GM19099 (cell line): ENCODE measurements around the gene FRRS1L.

ENCODE experiments used
- POLR2A ChIP-seq: IDR thresholded peaks from 3 replicates; pipeline ENCODE4 v1.6.1; 2011; ENCODE audit warnings: low read depth; ENCODE audit not compliant: insufficient read length; ENCODE audit errors: extremely low read depth

FRRS1L gene

DNA sequence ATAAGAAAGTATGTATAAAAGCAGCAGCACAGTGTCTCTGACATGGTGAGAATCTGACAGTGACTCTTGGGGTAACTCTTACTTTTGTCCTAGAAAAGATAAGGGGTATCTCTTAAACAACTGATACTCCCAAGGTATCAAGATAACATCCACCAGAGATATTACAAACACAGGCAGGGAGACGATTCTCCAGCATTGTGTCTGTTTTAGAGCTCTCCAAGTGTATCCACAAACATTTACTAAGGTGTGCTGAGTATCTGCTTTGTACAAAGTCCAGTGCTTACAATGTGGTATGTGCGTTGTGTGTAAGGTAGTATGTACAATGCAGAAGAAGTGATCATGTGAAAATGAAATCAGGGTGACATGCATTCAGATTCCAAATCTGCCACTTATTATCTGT is 42.9 kb downstream of the FRRS1L start:
- TF ChIP-seq POLR2A: no peak

DNA sequence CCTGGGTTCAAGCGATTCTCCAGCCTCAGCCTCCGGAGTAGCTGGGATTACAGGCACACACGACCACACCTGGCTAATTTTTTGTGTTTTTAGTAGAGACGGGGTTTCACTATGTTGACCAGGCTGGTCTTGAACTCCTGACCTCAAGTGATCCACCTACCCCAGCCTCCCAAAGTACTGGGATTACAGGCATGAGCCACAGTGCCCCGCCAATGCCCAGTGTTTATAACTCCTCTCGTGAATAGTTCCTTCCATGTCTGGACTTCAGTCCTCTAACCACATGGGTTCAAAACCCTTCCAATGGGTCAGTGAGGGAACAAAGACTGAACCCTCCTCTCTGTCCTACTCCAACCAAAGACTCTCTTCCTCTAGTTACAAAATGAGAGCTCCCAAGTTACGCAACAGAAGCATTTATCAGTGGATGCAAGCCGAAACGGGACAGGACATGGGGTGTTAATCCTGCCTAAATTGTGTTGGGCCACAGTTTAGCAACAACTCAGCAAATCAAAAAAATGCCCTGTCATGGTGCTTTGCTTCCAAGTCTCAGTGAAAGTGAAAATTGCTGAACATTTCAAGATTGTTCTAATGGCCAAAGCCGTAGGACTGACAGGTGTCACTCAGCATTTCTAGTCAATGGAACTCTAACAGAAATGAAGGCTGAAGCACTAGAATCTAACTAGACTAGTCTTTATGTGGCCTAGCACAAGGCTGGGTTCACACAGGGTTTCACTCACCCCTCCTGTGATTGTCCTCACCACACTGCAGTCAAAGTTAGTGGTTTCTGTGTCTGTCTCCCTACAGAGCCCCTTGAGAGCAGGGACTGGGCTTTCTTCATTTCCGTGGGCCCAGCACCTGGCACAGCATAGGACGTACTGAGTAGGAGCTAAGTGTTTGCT is 44.1 kb downstream of the FRRS1L start:
- no peak for TF ChIP-seq POLR2A

DNA sequence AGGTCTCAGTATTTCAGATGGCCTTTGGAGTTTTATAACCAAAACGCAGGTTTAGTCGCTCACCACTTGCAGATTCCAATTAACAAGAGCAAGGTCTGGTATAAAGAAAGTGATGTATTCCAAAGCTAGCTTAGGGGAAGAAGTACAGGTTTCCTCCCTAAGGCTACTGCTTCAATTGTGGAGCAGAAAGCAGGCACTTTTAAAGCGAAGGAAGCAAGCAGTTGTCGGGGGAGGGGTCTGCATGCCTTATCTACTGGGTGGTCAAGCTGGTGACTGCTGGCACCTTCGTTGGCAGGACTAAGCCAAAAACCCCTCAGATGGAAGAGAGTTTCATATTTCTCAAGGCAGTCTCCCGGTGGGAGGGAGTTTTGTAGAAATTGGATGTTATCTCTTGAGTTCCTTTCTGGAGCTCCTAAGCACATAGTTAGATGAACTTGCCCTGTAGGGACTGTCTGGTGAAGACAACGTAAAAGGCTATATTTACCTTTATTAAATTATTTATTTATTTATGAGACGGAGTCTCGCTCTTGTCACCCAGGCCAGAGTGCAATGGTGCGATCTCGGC is 45.7 kb downstream of the FRRS1L start:
- no peak for TF ChIP-seq POLR2A

DNA sequence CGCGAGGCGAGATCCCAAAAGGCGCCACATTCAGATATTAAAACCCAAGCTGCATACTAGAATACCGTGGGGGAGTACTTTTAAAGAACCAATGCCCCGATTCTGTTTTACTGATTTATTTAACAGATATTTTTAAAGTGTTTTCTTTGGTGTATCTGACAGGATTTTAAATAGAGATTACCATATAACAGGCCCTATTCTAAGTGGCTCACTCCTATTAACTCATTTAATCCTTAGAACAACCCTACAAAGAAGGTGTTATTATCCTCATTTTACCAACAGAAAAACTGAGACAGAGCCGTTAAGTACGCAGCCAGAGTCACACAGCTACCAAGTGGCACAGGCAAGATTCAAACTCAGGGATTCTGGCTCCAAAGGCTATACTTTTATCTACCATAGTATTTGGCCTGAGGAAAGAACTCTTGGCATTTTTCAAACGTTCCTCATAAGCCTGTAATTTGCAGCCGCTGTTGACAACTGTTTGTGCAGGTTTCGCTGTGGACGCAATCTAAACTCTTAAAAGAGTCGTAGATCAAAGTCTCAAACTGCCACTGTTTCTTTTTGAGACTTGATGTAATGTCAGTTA is 46.8 kb downstream of the FRRS1L start:
- no peak for TF ChIP-seq POLR2A

DNA sequence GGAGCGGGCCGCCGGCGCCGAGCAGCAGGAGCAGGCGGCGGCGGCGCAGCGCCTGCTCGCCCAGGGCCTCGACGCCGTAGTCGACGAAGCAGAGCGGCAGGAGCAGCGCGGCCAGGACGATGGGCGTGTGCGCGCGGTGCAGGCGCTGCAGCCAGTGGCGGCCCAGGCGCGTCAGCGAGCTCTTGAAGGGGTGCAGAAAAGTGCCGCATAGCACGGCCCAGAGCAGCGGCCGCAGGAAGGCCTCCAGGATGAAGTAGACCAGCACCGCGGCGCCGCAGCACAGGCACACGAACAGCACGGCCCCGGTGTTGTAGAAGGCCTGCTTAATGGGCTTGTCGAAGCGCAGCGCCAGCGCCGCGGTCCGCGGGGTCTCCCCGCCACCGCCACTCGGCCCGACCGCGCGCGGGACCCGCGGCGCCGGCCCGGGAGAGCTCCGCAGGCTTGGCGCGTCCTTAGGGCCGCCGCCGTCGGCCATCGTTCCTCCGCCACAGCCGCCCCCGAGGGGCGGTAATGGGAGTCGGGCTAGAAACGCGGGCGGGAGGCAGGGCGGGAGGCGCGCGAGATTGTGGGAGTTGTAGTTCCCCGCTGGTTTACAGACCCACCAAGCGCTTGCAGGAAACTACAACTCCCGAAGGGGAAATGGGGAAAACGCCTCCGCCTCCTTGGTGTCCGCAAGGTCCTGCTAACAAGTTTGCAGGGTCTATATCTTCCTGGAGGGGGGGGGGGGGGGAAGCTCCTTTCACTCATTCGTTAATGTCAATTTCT is 47.4 kb downstream of the FRRS1L start, which contains the start of gene TMEM245:
TMEM245 (minus strand) TSS at position 509 of the 765 bp plus-strand sequence; CDS start at position 475, 34 bp downstream.
- TF ChIP-seq POLR2A: peak; percentile 84

DNA sequence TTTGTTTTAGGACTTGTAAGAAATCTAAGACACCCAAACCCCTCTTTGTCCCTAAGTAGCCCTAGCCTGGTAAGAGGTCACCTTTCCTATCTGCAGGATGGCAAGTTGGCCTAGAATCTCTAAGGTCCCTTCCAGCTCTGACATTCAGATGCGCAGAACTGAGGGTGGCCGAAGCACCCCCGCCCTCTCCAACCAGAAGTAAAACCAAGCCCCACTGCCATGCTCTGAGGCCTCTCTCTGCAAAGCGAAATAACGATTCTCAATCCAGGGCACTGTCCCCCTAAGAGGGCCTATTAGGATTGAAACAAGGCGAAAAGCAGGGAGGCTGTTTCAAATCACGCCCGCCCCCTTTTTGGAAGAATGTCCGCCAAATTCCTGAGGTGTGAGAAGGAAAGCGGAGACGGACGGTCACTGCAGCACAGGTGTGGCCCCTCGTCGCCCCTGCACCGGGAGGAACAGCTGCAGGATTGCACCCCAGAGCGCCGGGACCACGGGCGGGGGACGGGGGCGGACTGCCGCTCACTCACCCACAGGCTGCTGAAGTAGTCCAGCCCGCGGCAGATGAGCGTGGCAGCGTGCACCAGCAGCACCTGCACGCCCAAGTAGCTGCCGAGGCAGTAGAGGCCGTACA is 48.1 kb downstream of the FRRS1L start:
- TF ChIP-seq POLR2A: no peak

DNA sequence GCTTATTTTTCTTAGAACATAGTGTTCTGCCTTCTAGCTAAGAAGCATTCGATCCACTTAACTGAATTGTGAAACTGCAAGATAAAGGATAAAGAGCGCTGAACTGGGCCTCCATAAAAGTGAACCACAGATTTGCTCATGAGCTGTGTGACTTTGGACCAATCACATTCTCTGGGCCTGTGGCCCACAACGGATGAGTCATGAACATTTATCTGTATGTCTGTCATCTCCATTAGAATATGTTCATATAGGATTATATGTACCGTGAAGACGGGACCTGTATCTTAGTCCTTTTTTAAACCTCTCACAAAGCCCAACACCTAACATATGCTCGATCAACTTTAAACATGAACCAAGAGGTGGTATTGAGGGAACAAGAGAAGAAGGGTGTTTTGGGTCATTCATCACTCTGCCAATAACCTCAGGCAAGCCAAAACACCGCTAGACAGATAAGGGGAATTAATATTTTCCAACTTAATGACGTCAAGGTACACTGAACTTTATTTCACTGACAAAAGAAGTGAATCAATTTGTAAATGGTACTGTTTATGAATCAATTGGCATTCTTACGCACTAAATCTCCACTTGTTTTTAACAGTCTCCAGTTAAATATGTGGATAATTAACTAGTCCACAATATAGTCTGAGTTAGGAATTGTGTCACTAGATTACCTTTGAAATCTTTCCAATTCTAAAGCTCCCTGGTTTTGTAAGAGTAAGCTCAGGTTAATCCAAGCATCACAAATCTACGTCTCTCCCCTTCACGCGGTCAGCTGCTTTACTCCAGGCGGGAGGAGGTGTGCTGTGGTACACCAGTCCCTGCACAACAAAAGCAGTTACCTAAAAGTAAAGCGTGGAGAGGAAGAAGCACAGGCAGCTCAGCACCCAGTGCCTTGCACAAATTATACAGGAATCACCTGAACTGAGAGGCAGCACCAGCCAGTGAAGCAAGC is 48.9 kb downstream of the FRRS1L start:
- TF ChIP-seq POLR2A: no peak

DNA sequence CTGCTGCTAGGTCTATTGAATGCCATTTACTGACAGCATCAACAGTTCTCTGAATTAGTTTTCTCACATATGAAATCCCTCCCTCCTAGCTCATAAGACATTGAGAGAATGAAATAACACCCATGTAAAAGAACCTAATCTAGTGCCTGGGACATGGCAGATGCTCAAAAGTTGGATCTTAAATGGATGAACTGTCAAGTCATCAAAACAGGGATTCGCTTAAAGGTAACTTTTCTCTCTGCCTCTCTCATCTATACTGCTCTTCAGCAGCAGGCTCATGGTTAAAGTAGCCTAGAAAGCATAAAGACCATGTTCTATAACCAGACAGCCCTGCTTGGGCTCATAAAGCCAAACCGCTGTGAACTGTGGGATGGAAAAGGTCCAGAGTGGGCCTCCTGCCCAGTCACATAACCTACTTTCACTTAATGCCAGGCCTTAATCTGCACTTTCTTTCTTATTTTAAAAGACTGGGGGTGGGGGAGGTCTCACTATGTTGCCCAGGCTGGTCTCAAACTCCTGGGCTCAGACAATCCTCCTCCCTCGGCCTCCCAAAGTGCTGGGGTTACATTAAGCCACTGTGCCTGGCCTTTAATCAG is 51.0 kb downstream of the FRRS1L start:
- TF ChIP-seq POLR2A: no peak

DNA sequence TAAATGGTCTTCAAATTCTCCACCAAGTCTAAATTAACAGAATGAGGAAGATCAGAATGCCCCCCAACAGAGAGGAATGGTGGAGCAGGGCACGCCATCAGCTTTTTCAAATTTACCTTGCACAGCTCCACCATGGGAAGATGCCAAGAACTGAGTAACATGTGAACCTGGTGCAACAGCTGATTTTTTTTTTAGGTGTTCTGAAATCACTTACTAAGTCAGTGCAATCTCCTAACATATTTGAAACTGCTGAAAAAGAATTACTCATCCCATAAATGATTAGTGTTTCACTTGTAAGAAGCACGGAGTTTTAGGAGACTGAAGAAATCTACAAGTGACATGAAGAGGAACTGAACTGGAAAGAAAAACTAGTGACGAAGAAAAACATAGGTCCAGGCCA is 52.4 kb downstream of the FRRS1L start:
- TF ChIP-seq POLR2A: no peak

DNA sequence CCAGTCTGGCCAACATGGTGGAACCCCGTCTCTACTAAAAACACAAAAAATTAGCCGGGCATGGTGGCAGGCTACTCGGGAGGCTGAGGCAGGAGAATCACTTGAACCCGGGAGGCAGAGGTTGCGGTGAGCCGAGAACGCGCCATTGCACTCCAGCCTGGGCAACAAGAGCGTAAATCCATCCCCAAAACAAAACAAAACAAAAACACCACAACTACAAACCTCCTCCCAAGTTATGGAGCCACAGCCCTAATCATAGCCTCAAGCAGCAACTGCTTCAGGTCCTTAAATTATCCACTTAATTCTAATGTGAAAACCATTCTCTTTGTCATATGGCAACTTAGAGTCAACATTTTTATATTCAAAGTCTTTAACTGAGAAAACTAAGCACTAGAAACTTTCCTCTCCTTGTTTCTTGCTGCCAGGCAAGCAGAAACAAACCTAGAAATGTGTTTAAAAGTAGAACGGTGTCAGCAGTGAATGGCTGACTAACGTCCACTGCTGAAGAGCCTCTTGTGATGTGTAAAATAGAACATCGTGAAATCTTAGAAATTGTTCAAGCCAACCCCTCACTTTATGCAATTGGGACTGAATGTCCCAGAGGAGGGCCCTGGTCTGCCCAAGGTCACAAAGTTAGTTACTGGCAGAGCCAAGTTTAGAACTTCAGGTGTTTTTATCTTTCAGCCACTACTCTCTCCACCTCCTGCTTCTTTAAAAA is 53.0 kb downstream of the FRRS1L start:
- no peak for TF ChIP-seq POLR2A

DNA sequence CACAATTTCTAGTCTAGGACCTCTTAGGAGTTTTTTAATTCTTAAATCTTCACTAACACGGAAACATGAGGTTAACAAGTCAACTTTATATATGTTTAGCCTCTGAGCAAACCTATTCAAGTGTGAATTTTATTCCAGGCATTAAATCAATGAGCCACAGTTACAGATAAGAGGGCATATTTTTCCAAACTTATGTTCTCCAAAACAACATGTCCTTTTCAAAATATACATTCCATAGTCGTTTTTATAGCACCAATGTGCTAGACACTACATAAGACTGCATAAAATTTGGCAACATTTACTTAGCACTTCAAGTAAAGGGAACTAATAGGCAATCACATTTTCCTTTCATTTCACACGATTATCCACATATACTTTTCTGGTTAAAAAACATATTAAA is 53.8 kb downstream of the FRRS1L start:
- no peak for TF ChIP-seq POLR2A

DNA sequence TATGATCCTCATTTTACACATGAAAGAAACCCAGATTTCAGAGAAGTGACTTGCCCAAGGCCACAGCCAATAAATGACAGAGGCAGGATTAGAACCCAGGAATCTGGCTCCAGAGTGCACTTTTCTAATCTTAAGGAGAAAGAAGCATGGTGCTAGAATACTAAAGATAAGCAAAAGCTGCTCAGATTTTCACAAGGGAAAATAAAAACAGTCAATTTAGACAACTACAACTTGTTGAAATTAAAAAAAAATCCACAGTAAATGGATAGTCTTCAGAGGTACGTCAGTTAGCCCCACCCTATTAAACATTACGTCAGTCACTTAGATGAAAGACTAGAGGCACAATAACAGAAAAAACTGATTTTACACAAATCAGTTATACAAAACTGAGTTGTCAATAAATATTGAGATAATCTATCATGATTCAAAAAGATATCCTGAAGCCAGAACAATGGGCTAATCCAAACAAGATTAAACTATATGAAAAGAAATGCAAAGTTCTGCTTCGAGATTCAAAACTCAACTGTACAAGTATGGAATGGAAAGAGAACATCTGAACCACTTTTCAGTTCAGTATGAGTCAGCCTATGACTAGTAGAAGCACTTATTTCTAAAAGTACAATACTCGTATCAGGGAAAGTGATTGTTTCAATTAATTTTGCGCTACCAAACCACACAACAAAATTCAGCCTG is 56.6 kb downstream of the FRRS1L start:
- no peak for TF ChIP-seq POLR2A
